ENCODE data around the gene PRLHR.

Gene PRLHR

GRCh38 chr10:118551535-118552100, 43.8 kb downstream of the PRLHR start:
- ATAC-seq, result no peak
- no peaks in the 10 kb centered on the region for H3K36me3 Mint-ChIP-seq
- H3K27ac Mint-ChIP-seq, result no peak overlapping the region
- H3K9me3 Mint-ChIP-seq, result peaks cover 5% of the 10 kb centered on the region
- H3K27me3 Mint-ChIP-seq, result peaks cover 46% of the 10 kb centered on the region
- H3K4me1 Mint-ChIP-seq, result no peaks in the 10 kb centered on the region
- peak overlapping the region; percentile 2 for H3K4me3 Mint-ChIP-seq

- Mint-ChIP-seq H3K9me3 (no peaks in the 10 kb centered on the region), H3K4me1 (peaks cover 5% of the 10 kb centered on the region), H3K27ac (no peak overlapping the region), H3K27me3 (peaks cover 53% of the 10 kb centered on the region), H3K36me3 (no peaks in the 10 kb centered on the region), H3K4me3 (no peak overlapping the region)
- ATAC-seq, result no peak
These were observed 48.2 kb downstream of the PRLHR start for GRCh38 chr10:118547282-118547681.

- Mint-ChIP-seq H3K27me3 (peaks cover 54% of the 10 kb centered on the region), H3K27ac (no peak overlapping the region), H3K9me3 (no peaks in the 10 kb centered on the region), H3K36me3 (no peaks in the 10 kb centered on the region), H3K4me1 (peaks cover 5% of the 10 kb centered on the region), H3K4me3 (no peak overlapping the region)
- no peak for ATAC-seq
These were observed 49.0 kb downstream of the PRLHR start for GRCh38 chr10:118546479-118546878.

DNA sequence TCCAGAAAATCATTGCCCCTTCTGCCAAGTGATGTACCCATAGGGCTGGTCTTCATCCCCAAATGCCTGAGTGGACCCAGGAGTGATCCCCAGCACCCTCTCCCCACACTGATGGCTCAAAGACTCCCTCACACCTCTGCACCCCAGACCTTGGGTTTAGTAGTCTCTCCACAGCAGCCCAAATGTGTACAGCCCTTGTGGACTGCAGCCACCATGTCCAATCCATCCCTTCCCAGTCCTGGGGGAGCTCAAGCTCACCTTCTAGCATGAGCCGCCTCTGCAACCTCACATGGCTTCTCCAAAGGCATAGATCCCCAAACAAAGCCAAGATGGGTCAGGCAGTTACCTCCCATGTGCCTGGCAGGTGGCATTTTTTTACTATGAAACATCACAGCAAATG, 50.1 kb downstream of the PRLHR start:
- Mint-ChIP-seq H3K4me3 (no peak overlapping the region), H3K27me3 (peaks cover 60% of the 10 kb centered on the region), H3K27ac (no peak overlapping the region), H3K4me1 (peaks cover 5% of the 10 kb centered on the region), H3K9me3 (no peaks in the 10 kb centered on the region), H3K36me3 (no peaks in the 10 kb centered on the region)
- no peak for ATAC-seq

- ATAC-seq, result no peak
- Mint-ChIP-seq H3K4me3 (no peak overlapping the region), H3K4me1 (peaks cover 5% of the 10 kb centered on the region), H3K9me3 (no peaks in the 10 kb centered on the region), H3K27me3 (peaks cover 60% of the 10 kb centered on the region), H3K36me3 (no peaks in the 10 kb centered on the region), H3K27ac (no peak overlapping the region)
These were observed 51.0 kb downstream of the PRLHR start for GRCh38 chr10:118544401-118544948.

DNA sequence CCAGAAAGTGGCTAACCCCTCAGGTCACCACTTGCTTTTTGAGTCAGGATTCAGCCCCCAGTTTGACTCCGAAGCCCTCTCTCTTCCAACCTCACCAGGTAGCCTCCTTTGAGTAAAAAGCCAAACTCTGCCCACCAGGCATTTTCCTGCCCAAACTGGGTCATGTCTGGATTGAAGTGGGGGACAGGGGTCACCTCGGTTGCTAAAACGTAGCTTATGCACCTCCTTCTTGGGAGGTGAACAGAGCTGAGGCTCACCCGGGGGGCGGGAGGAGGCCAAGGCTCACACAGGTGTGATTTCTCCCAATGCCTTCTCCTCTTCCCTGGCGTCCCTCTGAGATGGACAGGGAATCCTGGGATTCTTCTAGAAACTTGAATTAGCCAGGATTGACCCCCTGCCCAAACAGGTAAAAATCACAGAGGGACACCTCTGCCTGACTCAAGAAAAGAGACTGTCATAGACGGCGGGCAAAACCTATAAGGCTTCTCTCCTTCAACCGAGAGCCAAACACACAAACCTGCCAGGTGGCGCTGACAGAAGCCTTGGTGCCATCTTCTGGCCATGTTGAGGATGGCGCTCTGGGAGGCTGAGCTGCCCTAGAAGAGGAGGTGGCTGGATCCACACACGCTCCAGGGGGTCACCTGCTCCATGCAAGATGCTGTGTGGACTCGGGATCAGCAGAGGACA, 51.6 kb downstream of the PRLHR start:
- Mint-ChIP-seq H3K36me3 (no peaks in the 10 kb centered on the region), H3K4me3 (no peak overlapping the region), H3K27me3 (peaks cover 60% of the 10 kb centered on the region), H3K27ac (no peak overlapping the region), H3K4me1 (peaks cover 5% of the 10 kb centered on the region), H3K9me3 (no peaks in the 10 kb centered on the region)
- ATAC-seq, result peak; percentile 58

- Mint-ChIP-seq H3K9me3 (no peaks in the 10 kb centered on the region), H3K27ac (no peak overlapping the region), H3K4me1 (peaks cover 5% of the 10 kb centered on the region), H3K36me3 (no peaks in the 10 kb centered on the region), H3K27me3 (peaks cover 60% of the 10 kb centered on the region), H3K4me3 (no peak overlapping the region)
- ATAC-seq, result no peak
These were observed 52.7 kb downstream of the PRLHR start for GRCh38 chr10:118542745-118543144.

DNA sequence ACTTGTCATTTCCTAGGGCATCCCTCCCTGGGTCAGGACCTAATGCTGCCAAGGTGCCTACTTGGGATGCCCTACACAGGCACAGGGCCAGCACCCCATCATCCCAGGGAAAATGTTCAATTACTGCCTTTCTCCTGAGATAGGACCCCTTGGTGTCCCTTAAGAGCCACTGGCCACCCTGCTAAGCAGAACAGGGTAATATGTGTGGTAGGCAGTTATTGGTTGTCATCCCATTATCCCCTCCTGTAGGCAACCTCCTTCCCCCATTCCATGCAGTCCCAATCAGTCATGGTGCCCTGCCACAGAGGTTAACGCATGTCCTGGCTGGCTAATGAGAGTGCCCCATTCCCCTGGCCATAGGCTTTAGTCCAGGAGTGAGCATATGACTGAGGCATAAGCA, 53.2 kb downstream of the PRLHR start:
- H3K27me3 Mint-ChIP-seq, result peaks cover 57% of the 10 kb centered on the region

GRCh38 chr10:118541718-118542117, 53.7 kb downstream of the PRLHR start:
- Mint-ChIP-seq H3K27me3 (peaks cover 52% of the 10 kb centered on the region), H3K9me3 (no peaks in the 10 kb centered on the region), H3K4me1 (peaks cover 5% of the 10 kb centered on the region), H3K27ac (no peak overlapping the region), H3K4me3 (no peak overlapping the region), H3K36me3 (no peaks in the 10 kb centered on the region)
- no peak for ATAC-seq

More for the DNA sequence above, 53.2 kb downstream of the PRLHR start:
- ATAC-seq, result no peak
- no peaks in the 10 kb centered on the region for H3K36me3 Mint-ChIP-seq
- no peak overlapping the region for H3K27ac Mint-ChIP-seq
- H3K9me3 Mint-ChIP-seq, result no peaks in the 10 kb centered on the region
- no peak overlapping the region for H3K4me3 Mint-ChIP-seq
- peaks cover 5% of the 10 kb centered on the region for H3K4me1 Mint-ChIP-seq
